Embryonic facial prominence (tissue), 1 donor: Measurements from ENCODE around the gene IREB2.
"Not testable (repeated sequence)": the region's sequence is repeated elsewhere in the genome, so short reads cannot be mapped to it uniquely, and the experiment has no call there.

Source experiments
- DNase-seq: peaks from one replicate; pipeline ENCODE4 v3.0.0-alpha.2; 2016; ENCODE audit errors: extremely low spot score

IREB2 gene

GRCh38 chr15:78432664-78433063 is 5.4 kb upstream of the IREB2 start:
- DNase-seq = no peak

- DNase-seq = no peak
These were observed 3.9 kb upstream of the IREB2 start for GRCh38 chr15:78434134-78434533.

GRCh38 chr15:78434711-78435110 is 3.3 kb upstream of the IREB2 start:
- not testable (repeated sequence) for DNase-seq

GRCh38 chr15:78437107-78437761 is 782 bp upstream of the IREB2 start:
- peak; percentile 19 for DNase-seq

GRCh38 chr15:78438619-78439285 is 736 bp downstream of the IREB2 start:
- no peak for DNase-seq

- DNase-seq = no peak
These were observed 2.7 kb downstream of the IREB2 start for GRCh38 chr15:78440375-78441373.

GRCh38 chr15:78444255-78444654 is 6.2 kb downstream of the IREB2 start:
- DNase-seq = no peak

- DNase-seq = no peak
These were observed 7.9 kb downstream of the IREB2 start for GRCh38 chr15:78445875-78446274.

- no peak for DNase-seq
These were observed 8.5 kb downstream of the IREB2 start for GRCh38 chr15:78446551-78446950.

- no peak for DNase-seq
These were observed 10.6 kb downstream of the IREB2 start for GRCh38 chr15:78448441-78449219.

GRCh38 chr15:78449220-78449999 is 11.4 kb downstream of the IREB2 start:
- no peak for DNase-seq

GRCh38 chr15:78450285-78450858 is 12.4 kb downstream of the IREB2 start:
- no peak for DNase-seq

GRCh38 chr15:78452485-78452884 is 14.5 kb downstream of the IREB2 start:
- DNase-seq = no peak

GRCh38 chr15:78453447-78453846 is 15.4 kb downstream of the IREB2 start:
- DNase-seq = no peak

- no peak for DNase-seq
These were observed 17.0 kb downstream of the IREB2 start for GRCh38 chr15:78454992-78455391.

GRCh38 chr15:78455749-78456148 is 17.7 kb downstream of the IREB2 start:
- DNase-seq = no peak

GRCh38 chr15:78456426-78456825 is 18.4 kb downstream of the IREB2 start:
- no peak for DNase-seq

GRCh38 chr15:78457101-78457500 is 19.1 kb downstream of the IREB2 start:
- no peak for DNase-seq

GRCh38 chr15:78460737-78461136 is 22.7 kb downstream of the IREB2 start:
- DNase-seq = no peak

GRCh38 chr15:78461171-78461888 is 23.3 kb downstream of the IREB2 start:
- DNase-seq = no peak
